Embryonic facial prominence (tissue), 1 donor: ENCODE results near the gene FOXL3.
"Not testable (repeated sequence)": the region's sequence is repeated elsewhere in the genome, so short reads cannot be mapped to it uniquely, and the experiment has no call there.

ENCODE experiments used
- DNase-seq: peaks from one replicate; pipeline ENCODE4 v3.0.0-alpha.2; 2016; ENCODE audit errors: extremely low spot score

FOXL3 gene

DNA sequence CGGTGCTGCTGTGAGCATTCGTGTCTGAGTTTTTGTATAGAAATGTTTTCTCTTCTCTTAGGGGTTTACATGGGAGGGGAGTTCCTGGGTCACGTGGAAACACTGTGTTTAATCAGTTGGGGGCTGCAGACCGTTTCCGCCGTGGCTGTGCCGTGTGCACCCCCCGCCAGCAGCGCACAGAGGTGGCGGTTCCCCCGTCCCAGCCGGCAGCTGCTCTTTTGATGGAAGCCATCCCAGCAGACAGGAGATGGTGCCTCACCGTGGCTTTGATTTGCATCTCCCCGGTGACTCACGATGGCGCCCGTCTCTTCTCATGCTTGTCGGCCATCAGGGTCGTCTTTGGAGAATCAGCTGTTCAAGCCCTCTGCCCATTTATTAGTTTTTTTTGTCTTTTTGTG is 34.9 kb upstream of the FOXL3 start:
- DNase-seq, result no peak

GRCh38 chr7:255721-256361 is 34.1 kb upstream of the FOXL3 start:
- no peak for DNase-seq

GRCh38 chr7:256461-256940 is 33.5 kb upstream of the FOXL3 start:
- DNase-seq, result no peak

DNA sequence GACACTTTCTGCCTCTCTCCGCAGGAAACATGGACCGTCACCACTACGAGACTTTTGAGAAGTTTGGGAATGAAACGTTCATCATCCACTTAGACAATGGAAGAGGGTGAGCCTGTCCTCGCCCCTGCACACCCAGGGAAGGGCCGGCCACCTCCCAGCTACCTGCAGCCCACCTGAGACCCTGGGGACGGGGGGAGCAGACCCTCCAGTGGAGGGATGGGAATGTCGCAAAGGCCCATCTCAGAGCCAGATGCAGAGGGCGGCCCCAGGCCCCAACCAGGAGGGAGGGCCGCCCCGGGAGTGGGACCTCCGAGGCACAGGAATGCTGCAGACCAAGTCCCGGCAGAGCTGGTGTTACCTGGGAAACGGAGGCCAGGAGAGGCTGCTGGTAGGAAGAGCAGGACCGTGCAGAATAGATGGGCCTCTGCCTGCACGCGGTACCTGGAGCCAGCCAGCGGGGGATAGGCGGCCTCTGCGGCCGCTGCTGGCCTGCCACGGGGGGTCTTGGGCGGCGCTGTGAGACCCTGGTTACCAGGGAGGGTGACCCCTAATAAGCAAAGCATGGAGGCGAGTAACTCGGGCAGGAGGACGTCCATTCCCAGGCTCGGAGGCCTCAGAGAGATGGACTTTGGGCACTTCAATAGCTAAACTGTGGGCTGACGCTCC is 32.9 kb upstream of the FOXL3 start:
- no peak for DNase-seq

DNA sequence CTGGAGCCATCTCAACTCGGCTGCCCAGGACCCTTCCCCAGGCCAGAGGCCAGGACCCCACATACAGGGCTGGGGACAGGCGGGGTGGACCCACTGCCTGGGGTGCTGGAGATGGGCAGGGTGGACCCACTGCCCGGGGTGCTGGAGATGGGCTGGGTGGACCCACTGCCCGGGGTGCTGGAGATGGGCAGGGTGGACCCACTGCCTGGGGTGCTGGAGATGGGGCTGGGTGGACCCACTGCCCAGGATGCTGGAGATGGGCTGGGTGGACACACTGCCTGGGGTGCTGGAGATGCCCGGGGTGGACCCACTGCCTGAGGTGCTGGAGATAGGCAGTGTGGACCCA is 32.4 kb upstream of the FOXL3 start:
- DNase-seq, result no peak

- DNase-seq, result no peak
Measured at GRCh38 chr7:258476-259190, 31.3 kb upstream of the FOXL3 start.

DNA sequence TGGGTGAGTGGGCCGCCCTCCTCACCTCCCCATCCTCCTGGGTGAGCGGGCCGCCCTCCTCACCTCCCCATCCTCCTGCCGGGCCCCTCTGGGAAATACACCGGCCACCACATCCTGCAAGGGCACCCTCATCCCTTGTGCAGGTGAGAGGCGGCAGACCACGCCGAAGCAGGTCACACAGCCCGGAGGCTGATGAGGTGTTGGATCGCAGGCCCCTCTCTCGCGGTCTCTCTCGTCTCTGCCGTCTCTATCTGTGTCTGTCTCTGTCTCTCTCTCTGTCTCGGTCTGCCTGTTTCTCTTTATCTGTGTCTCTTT is 30.8 kb upstream of the FOXL3 start:
- DNase-seq, result no peak

GRCh38 chr7:259751-260405 is 30.1 kb upstream of the FOXL3 start:
- no peak for DNase-seq

DNA sequence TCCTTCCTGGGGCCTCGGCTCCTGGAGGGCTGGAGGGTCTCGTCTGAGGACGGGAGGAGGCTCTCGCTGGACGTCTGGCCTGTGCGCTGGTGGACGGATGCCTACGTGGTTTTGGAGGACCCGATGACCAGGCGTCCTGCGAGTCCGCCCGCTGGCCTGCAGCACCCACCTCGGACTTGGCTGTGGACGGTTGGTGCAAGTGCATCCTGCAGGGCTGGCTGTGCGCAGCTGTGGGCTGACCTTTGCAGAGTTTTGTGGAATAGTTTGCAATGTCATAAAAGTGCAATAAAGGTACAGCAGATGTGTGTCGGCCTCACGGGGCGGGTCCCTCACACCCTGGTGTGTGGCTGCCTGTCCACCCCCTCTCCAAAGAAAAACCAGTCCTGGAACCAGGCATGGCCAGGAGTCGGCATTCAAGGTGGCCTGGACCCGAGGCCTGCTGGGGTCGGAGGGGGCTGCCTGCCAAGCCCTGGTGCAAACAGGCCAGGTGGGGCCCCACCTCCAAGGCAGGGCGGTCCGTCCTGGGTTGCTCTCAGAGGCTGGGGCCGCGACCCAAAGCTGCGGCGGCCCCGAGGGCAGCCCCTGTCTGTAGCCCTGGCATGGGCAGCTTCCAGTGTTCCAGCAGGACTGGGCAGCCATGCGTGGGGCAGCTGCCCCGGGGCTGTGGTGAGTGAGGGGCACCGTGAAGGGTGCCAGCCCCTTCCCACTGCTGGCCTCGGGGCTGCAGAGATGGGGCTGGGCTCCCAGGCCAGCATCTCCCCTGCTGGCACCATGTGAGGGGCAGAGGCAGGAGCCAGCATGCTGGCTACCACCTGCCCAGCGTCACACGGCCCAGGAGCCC is 29.3 kb upstream of the FOXL3 start:
- DNase-seq, result no peak

DNA sequence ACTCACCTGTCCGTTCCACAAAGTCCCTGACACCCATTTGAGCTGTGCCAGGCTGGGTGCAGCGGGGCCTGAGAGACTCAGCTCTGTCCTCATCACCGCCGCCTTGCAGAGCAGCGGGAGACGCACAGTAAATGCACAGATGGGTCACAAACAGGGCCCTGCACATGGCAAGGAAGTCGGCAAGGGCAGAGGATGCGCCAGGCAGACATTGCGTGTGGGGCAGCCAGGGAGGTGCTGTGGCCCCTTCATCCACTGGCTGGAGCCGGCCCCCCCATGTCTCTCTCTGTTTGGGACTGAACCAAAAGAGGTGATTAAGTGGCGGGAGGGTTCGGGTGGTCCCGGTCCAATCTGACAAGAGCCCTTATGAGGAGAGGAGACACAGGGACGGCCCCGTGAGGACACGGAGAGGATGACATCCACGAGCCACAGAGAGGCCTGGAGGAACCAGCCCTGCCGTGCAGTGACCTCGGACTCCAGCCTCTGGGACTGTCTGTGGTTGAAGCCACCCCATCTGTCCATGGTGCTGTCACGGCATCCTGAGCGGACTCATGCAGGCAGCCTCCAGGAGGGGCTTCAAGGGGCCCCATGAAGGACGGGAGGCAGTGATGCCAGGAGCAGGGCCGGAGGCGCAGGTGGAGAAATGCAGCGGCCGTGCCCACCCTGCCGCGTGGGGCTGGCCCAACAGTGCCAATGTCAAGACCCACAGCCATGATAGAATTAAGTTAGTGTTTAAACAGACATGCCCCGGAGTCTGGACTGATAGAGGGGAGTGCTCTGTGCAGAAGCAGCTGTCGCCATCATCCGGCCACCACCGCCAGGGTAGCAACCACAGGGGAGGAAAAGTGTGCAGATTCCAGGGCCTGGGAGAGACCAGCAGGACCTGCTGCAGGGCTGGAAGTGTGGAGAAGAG is 28.4 kb upstream of the FOXL3 start:
- DNase-seq, result no peak

GRCh38 chr7:262251-262572 is 27.8 kb upstream of the FOXL3 start:
- no peak for DNase-seq

DNA sequence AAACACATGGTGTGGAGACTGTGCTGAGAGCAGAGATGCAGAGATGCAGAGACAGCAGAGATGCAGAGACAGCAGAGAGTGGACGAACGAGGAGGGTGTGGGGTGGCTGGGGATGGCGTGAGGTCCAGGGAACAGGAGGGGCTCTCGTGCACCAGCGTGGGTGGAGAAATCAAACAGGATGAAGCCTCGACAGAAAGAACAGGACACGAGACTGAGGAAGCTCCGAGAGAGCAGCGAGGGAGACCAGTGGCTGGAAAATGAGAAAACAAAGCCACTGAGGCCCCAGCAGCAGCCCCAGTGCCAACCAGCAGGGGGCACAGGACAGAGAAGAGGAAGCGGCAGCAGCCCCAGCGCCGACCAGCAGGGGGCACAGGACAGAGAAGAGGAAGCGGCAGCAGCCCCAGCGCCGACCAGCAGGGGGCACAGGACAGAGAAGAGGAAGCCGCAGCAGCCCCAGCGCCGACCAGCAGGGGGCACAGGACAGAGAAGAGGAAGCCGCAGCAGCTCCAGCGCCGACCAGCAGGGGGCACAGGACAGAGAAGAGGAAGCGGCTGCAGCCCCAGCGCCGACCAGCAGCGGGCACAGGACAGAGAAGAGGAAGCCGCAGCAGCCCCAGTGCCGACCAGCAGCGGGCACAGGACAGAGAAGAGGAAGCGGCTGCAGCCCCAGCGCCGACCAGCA is 27.2 kb upstream of the FOXL3 start:
- not testable (repeated sequence) for DNase-seq

- not testable (repeated sequence) for DNase-seq
Measured at GRCh38 chr7:263483-264351, 26.3 kb upstream of the FOXL3 start.

GRCh38 chr7:264541-265191 is 25.3 kb upstream of the FOXL3 start:
- DNase-seq, result no peak

- DNase-seq, result no peak
Measured at GRCh38 chr7:265192-265997, 24.6 kb upstream of the FOXL3 start.

GRCh38 chr7:265998-266850 is 23.7 kb upstream of the FOXL3 start:
- no peak for DNase-seq
